Subcutaneous adipose tissue (tissue), 4 donors: Measurements from ENCODE around the gene RTKN. TPM values are rescaled to one million over a fixed set of nuclear protein-coding genes. Genes with fewer than 3 reads are reported as not detected.

Experiments used
- CTCF ChIP-seq: fragments of 450-650 bp; IDR thresholded peaks from one replicate; pipeline ENCODE4 v1.5.1; 2016; ENCODE audit warnings: low read depth, mild to moderate bottlenecking, control low read depth, antibody characterized with exemption, moderate library complexity
- total RNA-seq, 4 donors: library from RNA; depleted of rRNA; stranded (reverse); fragments of >200 nt; gene quantifications; one replicate each; pipeline ENCODE4 v1.1.0, GENCODE V29; 2016

Gene RTKN
- total RNA-seq, 4 donors from 2014 or later: 1.8 to 11.2 (median 8.2) TPM

DNA sequence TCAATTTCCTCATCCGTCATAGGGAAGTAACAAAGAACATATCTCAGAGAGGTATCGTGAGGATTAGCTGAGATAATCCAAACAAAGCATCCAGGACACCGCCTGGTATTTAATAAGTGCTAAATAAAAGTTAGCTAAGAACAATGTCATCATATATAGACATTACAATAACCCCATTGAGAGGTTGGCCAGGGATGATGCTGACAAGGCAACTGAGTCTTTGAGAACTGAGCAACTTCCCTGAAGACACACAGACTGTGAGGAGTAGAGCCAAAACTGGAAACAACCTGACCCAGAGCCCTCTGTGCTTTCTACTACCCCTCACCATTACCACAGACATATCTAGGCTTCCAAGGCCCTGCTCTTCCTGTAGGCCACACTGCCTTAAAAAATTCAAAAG, 60.0 kb downstream of the RTKN start:
- TF ChIP-seq CTCF: no peak

DNA sequence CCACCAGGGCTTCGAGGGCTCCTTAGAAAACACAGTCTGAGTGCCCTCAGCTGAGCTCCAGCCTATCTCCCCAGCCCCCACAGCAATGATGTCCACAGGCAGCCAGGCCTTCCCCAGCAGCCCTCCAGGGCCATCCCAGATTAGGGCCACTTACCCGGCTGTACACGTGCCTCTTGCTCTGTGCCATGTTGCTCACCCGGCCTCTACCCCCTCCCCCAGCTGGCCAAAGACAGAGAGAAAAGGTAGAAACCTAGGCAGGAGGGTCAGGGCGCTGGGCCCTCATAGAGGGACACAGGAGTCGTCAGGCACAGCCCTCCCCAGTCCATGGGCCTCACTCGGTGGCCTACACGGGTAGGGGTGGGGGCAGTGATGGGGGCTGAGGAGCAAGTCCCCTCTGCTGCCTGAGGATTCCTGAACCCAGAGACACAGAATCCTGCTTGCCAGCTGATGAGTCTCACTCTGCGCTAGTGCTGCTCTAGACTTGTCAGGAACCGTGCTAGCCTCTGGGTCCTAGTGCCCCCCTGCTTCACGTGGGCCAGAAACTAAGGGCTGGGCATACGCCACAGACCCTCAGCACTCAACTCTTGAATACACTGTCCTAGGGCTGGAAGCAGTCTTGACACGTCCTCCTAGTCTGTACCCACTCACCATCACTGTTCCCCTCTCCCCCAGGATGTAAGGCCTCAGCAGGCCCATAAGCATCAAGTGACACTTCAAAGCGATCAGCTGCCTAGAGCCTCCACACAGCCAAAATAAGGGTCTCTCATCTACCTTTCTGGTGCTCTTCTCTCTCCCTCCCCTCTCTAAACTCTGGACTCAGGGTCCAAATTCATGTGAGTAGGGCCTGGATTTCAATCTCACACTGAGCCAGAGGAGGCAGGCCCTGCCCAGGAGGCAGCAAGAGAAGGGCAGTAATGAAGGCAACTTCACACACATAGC, 61.6 kb downstream of the RTKN start, which contains the start of gene DCTN1:
Gene DCTN1, minus strand, starts transcription at position 461 of the 939 bp plus-strand sequence. Its CDS starts 274 bp downstream, at position 187.
- no peak for TF ChIP-seq CTCF

GRCh38 chr2:74378007-74378406, 63.7 kb downstream of the RTKN start:
- TF ChIP-seq CTCF: no peak

DNA sequence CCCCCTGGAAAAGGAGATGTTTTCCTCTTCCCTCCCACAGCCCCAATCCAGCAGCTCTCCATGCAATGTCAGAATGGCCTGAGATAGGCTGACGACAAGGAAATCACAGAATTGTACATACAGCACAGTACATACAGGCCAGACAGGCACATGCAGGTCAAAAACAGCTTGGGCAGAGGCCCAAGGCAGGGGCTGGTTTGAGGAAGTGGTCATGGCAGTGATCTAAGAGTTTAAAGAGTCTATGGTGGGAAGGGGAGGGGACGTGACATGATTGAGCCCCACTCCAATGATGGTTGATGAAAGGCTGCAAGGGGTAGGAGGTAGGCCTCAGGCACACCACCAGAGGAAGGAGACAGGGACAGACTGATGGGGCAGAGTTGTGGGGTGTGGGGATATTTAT, 65.9 kb downstream of the RTKN start:
- no peak for TF ChIP-seq CTCF

Other genes starting within 250 kb of the RTKN start
- 10 to 100 TPM; 40.7 to 96.4 (median 70.0) TPM for gene MTHFD2, start 243.3 kb downstream of the RTKN start, total RNA-seq
- 1 to 10 TPM; 2.2 to 8.7 (median 5.1) TPM for gene SLC4A5, start 98.5 kb downstream of the RTKN start, total RNA-seq
- 100 to 1,000 TPM in 2 of 4 donors, 10 to 100 TPM in 2; 78.7 to 131 (median 100) TPM for gene DCTN1, start 61.6 kb downstream of the RTKN start, total RNA-seq
- gene C2orf81, start 20.3 kb downstream of the RTKN start, total RNA-seq: 1 to 10 TPM in 1 of 4 donors, under 1 TPM in 1, not detected in 2; 0.88 to 1.4 TPM
- gene WDR54, start 20.2 kb downstream of the RTKN start, total RNA-seq: 1 to 10 TPM; 2.1 to 8.1 (median 5.8) TPM
- 10 to 100 TPM in 2 of 4 donors, 1 to 10 TPM in 1, under 1 TPM in 1; 0.65 to 29.4 (median 12.4) TPM for gene INO80B, start 13.2 kb upstream of the RTKN start, total RNA-seq
- 10 to 100 TPM; 18.9 to 55.3 (median 47.8) TPM for gene WBP1, start 16.5 kb upstream of the RTKN start, total RNA-seq
- 10 to 100 TPM; 16.5 to 41.3 (median 29.0) TPM for gene MOGS, start 23.4 kb upstream of the RTKN start, total RNA-seq
- gene MRPL53, start 30.7 kb upstream of the RTKN start, total RNA-seq: 10 to 100 TPM; 31.3 to 41.8 (median 33.5) TPM
- 10 to 100 TPM; 10.4 to 30.0 (median 16.8) TPM for gene CCDC142, start 41.1 kb upstream of the RTKN start, total RNA-seq
- gene TTC31, start 41.1 kb upstream of the RTKN start, total RNA-seq: 10 to 100 TPM; 13.0 to 34.9 (median 25.5) TPM
- gene LBX2, start 57.7 kb upstream of the RTKN start, total RNA-seq: 1 to 10 TPM in 3 of 4 donors, not detected in 1; 2.9 to 4.4 (median 4.1) TPM
- gene PCGF1, start 65.8 kb upstream of the RTKN start, total RNA-seq: 10 to 100 TPM in 2 of 4 donors, 1 to 10 TPM in 2; 6.4 to 17.8 (median 10.8) TPM
- not detected for gene TLX2, start 72.5 kb upstream of the RTKN start, total RNA-seq
- not detected for gene DQX1, start 84.3 kb upstream of the RTKN start, total RNA-seq
- 100 to 1,000 TPM in 3 of 4 donors, 10 to 100 TPM in 1; 96.9 to 109 (median 102) TPM for gene AUP1, start 87.8 kb upstream of the RTKN start, total RNA-seq
- 10 to 100 TPM; 15.2 to 43.8 (median 42.9) TPM for gene HTRA2, start 88.0 kb upstream of the RTKN start, total RNA-seq
- gene LOXL3, start 112.0 kb upstream of the RTKN start, total RNA-seq: 10 to 100 TPM in 2 of 4 donors, 1 to 10 TPM in 2; 5.2 to 22.4 (median 9.2) TPM
- gene DOK1, start 112.8 kb upstream of the RTKN start, total RNA-seq: 10 to 100 TPM; 11.1 to 50.2 (median 42.7) TPM
- gene M1AP, start 206.4 kb upstream of the RTKN start, total RNA-seq: 1 to 10 TPM in 3 of 4 donors, under 1 TPM in 1; 0.33 to 3.9 (median 2.0) TPM
- gene SEMA4F, start 212.3 kb upstream of the RTKN start, total RNA-seq: 1 to 10 TPM; 3.4 to 8.5 (median 3.6) TPM